Spinal cord (tissue), 10 donors: Measurements from ENCODE around the gene SPON1. TPM values are rescaled to one million over a fixed set of nuclear protein-coding genes. Genes with fewer than 3 reads are reported as not detected.
A peak's percentile ranks its signal among the peaks of the same experiment; 100 is the strongest.

Experiments
- DNase-seq, 6 donors: peaks; one replicate each; pipeline versions ENCODE4 v3.0.0 to v3.0.0-alpha.2; 2013 to 2015; ENCODE audit warnings: low spot score in 6 of 6, low read depth in 4 of 6
- H3K27ac ChIP-seq: one replicate; pipeline ENCODE4 v1.5.1; 2013; ENCODE audit warnings: low read depth, low read length, control low read depth
- H3K27me3 ChIP-seq: one replicate; pipeline ENCODE4 v1.6.1; 2013; ENCODE audit warnings: low read length; ENCODE audit not compliant: control insufficient read depth, insufficient read depth
- H3K36me3 ChIP-seq: one replicate; pipeline ENCODE4 v1.6.1; 2013; ENCODE audit warnings: low read length; ENCODE audit not compliant: control insufficient read depth, insufficient read depth
- H3K4me1 ChIP-seq: one replicate; pipeline ENCODE4 v1.6.1; 2013; ENCODE audit warnings: low read length; ENCODE audit not compliant: control insufficient read depth, insufficient read depth
- H3K4me3 ChIP-seq: one replicate; pipeline ENCODE4 v1.5.1; 2013; ENCODE audit warnings: low read depth, low read length, control low read depth
- H3K9me3 ChIP-seq: one replicate; pipeline ENCODE4 v1.6.1; 2013; ENCODE audit warnings: low read length; ENCODE audit not compliant: control insufficient read depth, insufficient read depth
- WGBS: methylation state at CpG from one replicate; pipeline ENCODE4 v1.1.5; 2013; ENCODE audit warnings: missing lambda C conversion rate; ENCODE audit not compliant: insufficient coverage; 5-methylcytosine and 5-hydroxymethylcytosine counted together
- polyA plus RNA-seq, 2 donors: library from polyadenylated mRNA; unstranded; fragments of 120-200 nt; gene quantifications; one replicate each; pipeline ENCODE4 v1.2.1, GENCODE V29; 2013; ENCODE audit not compliant: insufficient read length in 2 of 2
- total RNA-seq, 2 donors: library from RNA; depleted of rRNA in 1 of 2; stranded (reverse); fragments of 120-200 nt in 1 of 2; fragments of >200 nt in 1 of 2; gene quantifications; one replicate each; pipeline versions ENCODE4 v1.2.3 to v1.2.4, GENCODE V29; 2013 to 2014
- donor health status: healthy.

The SPON1 gene
- total and polyA plus RNA-seq, 4 donors = 84.4 to 193 (median 106) TPM

DNA sequence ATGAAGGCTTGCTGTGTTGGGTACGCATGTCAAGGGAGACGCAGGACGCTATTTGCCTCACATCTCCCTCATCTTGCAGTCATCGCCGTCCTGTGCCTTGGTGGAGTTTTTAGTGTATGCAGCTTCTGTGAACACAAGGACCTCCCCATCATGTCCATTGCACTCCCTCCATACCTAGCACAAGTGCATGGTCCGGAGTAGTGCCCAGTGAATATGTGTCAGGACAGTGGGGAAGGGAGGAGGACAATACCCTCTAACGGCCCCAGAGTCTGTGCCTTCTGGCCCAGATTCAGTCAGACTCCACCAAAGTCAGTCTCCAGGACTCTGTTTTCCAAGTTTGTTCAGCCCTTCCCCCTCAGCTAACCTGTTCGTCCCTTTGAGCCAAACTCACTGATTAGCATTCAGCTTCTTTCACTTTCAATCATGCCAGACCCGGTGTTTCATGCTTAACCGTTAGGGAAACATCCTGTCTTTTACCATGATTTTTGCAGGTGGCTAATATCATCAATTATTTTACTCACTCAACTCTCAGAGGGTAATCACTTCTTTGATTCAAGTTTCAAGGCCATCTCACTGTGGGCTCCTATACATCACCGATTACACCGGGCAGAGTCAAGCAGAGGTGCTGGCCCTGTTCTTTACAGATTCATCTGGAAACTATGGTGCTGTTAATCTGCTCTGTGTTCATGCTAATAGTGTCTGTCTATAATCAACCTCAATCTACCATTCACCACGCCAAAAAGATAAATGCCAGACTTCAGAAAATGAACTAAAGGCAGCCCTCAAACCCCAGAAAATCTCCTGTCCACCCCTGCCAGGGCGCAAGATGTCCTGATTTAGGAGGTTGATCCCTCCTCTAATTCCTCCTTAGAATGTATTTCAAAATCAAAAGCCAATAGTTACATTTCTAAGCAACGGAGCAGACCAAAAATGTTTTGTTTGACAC is 240.0 kb downstream of the SPON1 start:
- H3K27ac ChIP-seq = peak overlapping the region; percentile 40
- H3K36me3 ChIP-seq = no peaks in the 10 kb centered on the region
- no peaks in the 10 kb centered on the region for H3K27me3 ChIP-seq
- WGBS = 26% methylated on average over 4 of the region's 15 CpGs
- H3K4me3 ChIP-seq = no peak overlapping the region
- DNase-seq = no peak
- H3K9me3 ChIP-seq = no peaks in the 10 kb centered on the region
- peaks cover 5% of the 10 kb centered on the region for H3K4me1 ChIP-seq

GRCh38 chr11:14203321-14203720 is 240.8 kb downstream of the SPON1 start:
- Histone ChIP-seq H3K9me3 (no peaks in the 10 kb centered on the region), H3K4me1 (peaks cover 5% of the 10 kb centered on the region), H3K27ac (no peak overlapping the region), H3K4me3 (no peak overlapping the region), H3K36me3 (no peaks in the 10 kb centered on the region), H3K27me3 (no peaks in the 10 kb centered on the region)
- 49% methylated on average over 2 of the region's 4 CpGs for WGBS
- peak in 2 of 6 donors; percentile 53 to 84 for DNase-seq

- DNase-seq = peak in 1 of 6 donors; percentile 65
- no peak overlapping the region for H3K27ac ChIP-seq
Observed at GRCh38 chr11:14212986-14213385, 250.5 kb downstream of the SPON1 start.

GRCh38 chr11:14218728-14219127 is 256.2 kb downstream of the SPON1 start:
- no peak for DNase-seq
- Histone ChIP-seq H3K36me3 (no peaks in the 10 kb centered on the region), H3K4me1 (peaks cover 3% of the 10 kb centered on the region), H3K27me3 (no peaks in the 10 kb centered on the region), H3K27ac (no peak overlapping the region), H3K9me3 (no peaks in the 10 kb centered on the region), H3K4me3 (no peak overlapping the region)
- 38% methylated on average over 1 of the region's 3 CpGs for WGBS

More at GRCh38 chr11:14212986-14213385, 250.5 kb downstream of the SPON1 start:
- H3K9me3 ChIP-seq = no peaks in the 10 kb centered on the region
- H3K36me3 ChIP-seq = no peaks in the 10 kb centered on the region
- H3K4me3 ChIP-seq = no peak overlapping the region
- no peaks in the 10 kb centered on the region for H3K27me3 ChIP-seq
- H3K4me1 ChIP-seq = peaks cover 3% of the 10 kb centered on the region

DNA sequence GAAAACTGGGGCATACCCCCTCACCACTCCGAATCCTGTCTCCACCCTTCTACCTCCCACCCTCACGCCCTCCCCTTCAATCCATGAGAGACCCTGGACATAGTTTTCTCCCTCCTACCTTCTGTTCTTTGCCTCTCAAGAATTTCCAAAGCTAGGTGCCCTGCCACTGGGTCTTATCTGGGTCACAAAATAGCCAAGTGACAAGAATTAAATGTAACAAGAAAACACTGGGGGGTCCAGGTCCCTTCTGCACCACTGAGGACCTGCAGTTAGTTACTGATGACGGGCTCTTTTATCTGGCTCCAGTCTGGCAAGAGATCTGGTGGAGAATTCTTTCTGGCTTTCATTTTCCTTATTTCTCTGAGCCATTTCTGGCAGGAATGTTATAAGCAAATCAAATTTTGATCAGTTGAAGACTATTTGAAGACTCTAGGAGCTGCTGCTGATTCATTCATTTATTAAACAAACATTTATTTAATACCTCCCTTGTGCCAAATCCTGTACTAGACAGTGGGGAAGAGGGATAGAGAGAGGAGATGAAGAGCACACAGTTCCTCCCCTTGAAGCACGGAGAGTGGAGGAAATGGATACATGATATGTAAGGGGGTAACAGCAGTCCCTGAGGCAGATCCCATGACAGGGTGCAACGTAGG is 261.2 kb downstream of the SPON1 start:
- Histone ChIP-seq H3K4me1 (no peaks in the 10 kb centered on the region), H3K27me3 (no peaks in the 10 kb centered on the region), H3K4me3 (no peak overlapping the region), H3K9me3 (peaks cover 8% of the 10 kb centered on the region), H3K27ac (no peak overlapping the region), H3K36me3 (no peaks in the 10 kb centered on the region)
- 53% methylated on average over 5 of the region's 5 CpGs for whole genome bisulfite sequencing
- no peak for DNase-seq

- no peaks in the 10 kb centered on the region for H3K27me3 ChIP-seq
- H3K27ac ChIP-seq = no peak overlapping the region
- 86% methylated on average over 2 of the region's 2 CpGs for WGBS
- H3K4me3 ChIP-seq = no peak overlapping the region
- peaks cover 8% of the 10 kb centered on the region for H3K9me3 ChIP-seq
- H3K36me3 ChIP-seq = no peaks in the 10 kb centered on the region
- no peak for DNase-seq
- peaks cover 3% of the 10 kb centered on the region for H3K4me1 ChIP-seq
Observed at GRCh38 chr11:14224395-14224794, 261.9 kb downstream of the SPON1 start.

- peaks cover 8% of the 10 kb centered on the region for H3K9me3 ChIP-seq
- 100% methylated on average over 2 of the region's 4 CpGs for WGBS
- H3K4me1 ChIP-seq = peaks cover 11% of the 10 kb centered on the region
- no peaks in the 10 kb centered on the region for H3K36me3 ChIP-seq
- H3K4me3 ChIP-seq = no peak overlapping the region
- no peak overlapping the region for H3K27ac ChIP-seq
- H3K27me3 ChIP-seq = no peaks in the 10 kb centered on the region
- DNase-seq = no peak
Observed at GRCh38 chr11:14225666-14226065, 263.1 kb downstream of the SPON1 start.

DNA sequence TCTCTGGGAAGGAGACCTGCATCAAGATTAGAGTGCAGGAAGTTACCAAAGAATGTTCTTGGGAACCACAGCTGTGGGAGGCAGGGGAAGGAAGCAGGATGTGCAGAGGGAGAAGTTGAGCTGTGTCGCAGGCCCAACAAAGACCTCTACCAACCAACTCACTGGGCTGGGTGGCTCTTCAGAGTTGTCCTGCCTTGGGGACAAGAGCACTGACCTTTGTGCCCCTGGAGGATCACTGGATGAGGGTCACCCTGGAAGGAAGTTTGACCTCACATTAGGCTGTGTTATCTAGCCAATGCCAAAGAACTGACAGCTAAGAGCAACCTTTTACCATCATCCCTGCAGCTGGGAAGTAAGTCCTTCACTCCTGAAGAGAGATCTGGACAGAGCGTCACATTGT is 265.8 kb downstream of the SPON1 start:
- Histone ChIP-seq H3K9me3 (peaks cover 8% of the 10 kb centered on the region), H3K4me3 (no peak overlapping the region), H3K36me3 (no peaks in the 10 kb centered on the region), H3K27me3 (no peaks in the 10 kb centered on the region), H3K4me1 (peaks cover 16% of the 10 kb centered on the region), H3K27ac (no peak overlapping the region)
- no peak for DNase-seq
- WGBS = no CpG with 5 or more reads among the region's 2 CpGs

GRCh38 chr11:14229472-14229871 is 266.9 kb downstream of the SPON1 start:
- H3K4me3 ChIP-seq = no peak overlapping the region
- peaks cover 8% of the 10 kb centered on the region for H3K9me3 ChIP-seq
- peaks cover 22% of the 10 kb centered on the region for H3K4me1 ChIP-seq
- no peaks in the 10 kb centered on the region for H3K27me3 ChIP-seq
- peak overlapping the region; percentile 35 for H3K27ac ChIP-seq
- WGBS = 28% methylated on average over 3 of the region's 11 CpGs
- DNase-seq = no peak
- no peaks in the 10 kb centered on the region for H3K36me3 ChIP-seq
